ENCODE results near the gene RAD51B.

The RAD51B gene

GRCh38 chr14:68154275-68154674 lies 334.7 kb downstream of the RAD51B start:
- DNase-seq: no peak

GRCh38 chr14:68157971-68158371 lies 338.4 kb downstream of the RAD51B start:
- no peak for DNase-seq

GRCh38 chr14:68158640-68159039 lies 339.1 kb downstream of the RAD51B start:
- DNase-seq: no peak

GRCh38 chr14:68159701-68160633 lies 340.4 kb downstream of the RAD51B start:
- DNase-seq: no peak

GRCh38 chr14:68160779-68161546 lies 341.4 kb downstream of the RAD51B start:
- no peak for DNase-seq

GRCh38 chr14:68162887-68163286 lies 343.3 kb downstream of the RAD51B start:
- DNase-seq: no peak

GRCh38 chr14:68164711-68165113 lies 345.1 kb downstream of the RAD51B start:
- DNase-seq: no peak

GRCh38 chr14:68165274-68165843 lies 345.8 kb downstream of the RAD51B start:
- DNase-seq: no peak

- DNase-seq: no peak
Observed at GRCh38 chr14:68166731-68167382, 347.3 kb downstream of the RAD51B start.

- no peak for DNase-seq
Observed at GRCh38 chr14:68167383-68168087, 348.0 kb downstream of the RAD51B start.

GRCh38 chr14:68168460-68169109 lies 349.0 kb downstream of the RAD51B start:
- DNase-seq: no peak

- DNase-seq: no peak
Observed at GRCh38 chr14:68172216-68172615, 352.6 kb downstream of the RAD51B start.

- DNase-seq: no peak
Observed at GRCh38 chr14:68172627-68173026, 353.0 kb downstream of the RAD51B start.

- no peak for DNase-seq
Observed at GRCh38 chr14:68173227-68173972, 353.8 kb downstream of the RAD51B start.

- no peak for DNase-seq
Observed at GRCh38 chr14:68174446-68174845, 354.9 kb downstream of the RAD51B start.

- DNase-seq: no peak
Observed at GRCh38 chr14:68176687-68177086, 357.1 kb downstream of the RAD51B start.

GRCh38 chr14:68177728-68178127 lies 358.1 kb downstream of the RAD51B start:
- DNase-seq: no peak

GRCh38 chr14:68178282-68178681 lies 358.7 kb downstream of the RAD51B start:
- DNase-seq: no peak

GRCh38 chr14:68181519-68182326 lies 362.1 kb downstream of the RAD51B start:
- no peak for DNase-seq

GRCh38 chr14:68182492-68182891 lies 362.9 kb downstream of the RAD51B start:
- no peak for DNase-seq

Measured in NCI-H2029 treated with DMSO at 0.1 percent for 48 hours (cell line).